A673 (cell line): ENCODE results near the gene HERC2. TPM values are rescaled to one million over a fixed set of nuclear protein-coding genes. Genes with fewer than 3 reads are reported as not detected.
A peak's percentile ranks its signal among the peaks of the same experiment; 100 is the strongest.

ENCODE experiments used
- BruUV-seq: library from RNA; stranded (reverse); fragments of 400-500 nt; replicated peaks from 2 replicates; lab custom pipeline; 2021; lab: Mats Ljungman, UMichigan
- CTCF ChIA-PET: fragments of 300-600 bp; sonication (Branson Sonifier 250); formaldehyde crosslinking; loops from one replicate; lab custom pipeline; 2022; ENCODE audit warnings: antibody characterized with exemption; lab: Charles Lee
- POLR2A ChIA-PET: fragments of 300-600 bp; sonication (Branson Sonifier 250); formaldehyde crosslinking; loops from one replicate; lab custom pipeline; 2022; ENCODE audit warnings: antibody characterized with exemption; ENCODE audit not compliant: low non-redundant PET; lab: Charles Lee
- DNase-seq: peaks from one replicate; pipeline ENCODE4 v3.0.0-alpha.2; 2015; ENCODE audit warnings: low spot score
- H3K27ac ChIP-seq: fragments of 200-600 bp; sonication (generic); 2 replicates; pipeline ENCODE4 v1.5.1; 2016; ENCODE audit warnings: mixed run types, low read depth, mild to moderate bottlenecking, mixed read lengths, antibody characterized with exemption, low read length; ENCODE audit not compliant: poor library complexity, severe bottlenecking
- H3K27me3 ChIP-seq: fragments of 200-600 bp; sonication (generic); replicated peaks from 2 replicates; pipeline ENCODE4 v1.6.1; 2017; ENCODE audit warnings: mixed run types, low read depth, mild to moderate bottlenecking, mixed read lengths, antibody characterized with exemption, low read length; ENCODE audit not compliant: insufficient read depth, poor library complexity
- H3K36me3 ChIP-seq: fragments of 200-600 bp; sonication (generic); 2 replicates; pipeline ENCODE4 v1.6.1; 2016; ENCODE audit warnings: mixed run types, mild to moderate bottlenecking, mixed read lengths, antibody characterized with exemption, low read length; ENCODE audit not compliant: insufficient read depth, poor library complexity, severe bottlenecking
- H3K4me1 ChIP-seq: fragments of 200-600 bp; sonication (generic); 2 replicates; pipeline ENCODE4 v1.6.1; 2017; ENCODE audit warnings: mixed run types, mild to moderate bottlenecking, mixed read lengths, antibody characterized with exemption, low read length; ENCODE audit not compliant: insufficient read depth, poor library complexity, severe bottlenecking
- H3K4me3 ChIP-seq: fragments of 200-600 bp; sonication (generic); 2 replicates; pipeline ENCODE4 v1.5.1; 2016; ENCODE audit warnings: low read depth, mixed run types, mild to moderate bottlenecking, mixed read lengths, low read length; ENCODE audit not compliant: poor library complexity, severe bottlenecking
- H3K9me3 ChIP-seq: fragments of 200-600 bp; sonication (generic); 2 replicates; pipeline ENCODE4 v1.6.1; 2016; ENCODE audit warnings: mixed run types, low read depth, mild to moderate bottlenecking, mixed read lengths, antibody characterized with exemption, low read length; ENCODE audit not compliant: poor library complexity, severe bottlenecking
- CTCF ChIP-seq: fragments of 300-800, 200-600 bp; sonication (generic); conservative IDR thresholded peaks from 2 replicates; pipeline ENCODE4 v1.5.1; 2017; ENCODE audit warnings: low read depth, mild to moderate bottlenecking, antibody characterized with exemption, low read length, moderate library complexity, mixed read lengths
- EZH2 ChIP-seq: fragments of 200-600 bp; sonication (generic); IDR thresholded peaks from 2 replicates; pipeline ENCODE4 v1.6.1; 2017; ENCODE audit warnings: borderline replicate concordance, low read depth, mild to moderate bottlenecking, mixed read lengths, antibody characterized with exemption, low read length; ENCODE audit not compliant: poor library complexity, severe bottlenecking
- intact Hi-C: fragments of 100-400 bp; cut with micrococcal nuclease; formaldehyde crosslinking; loops from one replicate; pipeline ENCODE4 v1.10.0; 2022; ENCODE audit not compliant: unreplicated experiment
- total RNA-seq: library from RNA; stranded (reverse); gene quantifications from 2 replicates; pipeline ENCODE4 v1.2.3, GENCODE V29; 2021

The HERC2 gene
- total RNA-seq, 1 experiment from 2014 or later: 86.1 TPM

GRCh38 chr15:28101201-28101600, 220.8 kb downstream of the HERC2 start:
- CTCF ChIA-PET: no interaction called here
- DNase-seq: no peak
- POLR2A ChIA-PET: no interaction called here
- H3K9me3 ChIP-seq: no peaks in the 10 kb centered on the region
- TF ChIP-seq EZH2 (no peak), CTCF (no peak)
- H3K36me3 ChIP-seq: no peaks in the 10 kb centered on the region
- H3K4me1 ChIP-seq: peaks cover 9% of the 10 kb centered on the region
- peaks cover 19% of the 10 kb centered on the region for H3K27me3 ChIP-seq
- no peak overlapping the region for H3K4me3 ChIP-seq
- BruUV-seq: no TSS peak
- intact Hi-C loops: no loop called here
- H3K27ac ChIP-seq: no peak overlapping the region

GRCh38 chr15:28100516-28101195, 221.3 kb downstream of the HERC2 start:
- H3K27me3 ChIP-seq: peaks cover 19% of the 10 kb centered on the region
- intact Hi-C loops: no loop called here
- DNase-seq: no peak

GRCh38 chr15:28099555-28100140, 222.3 kb downstream of the HERC2 start:
- Histone ChIP-seq H3K4me3 (peak overlapping the region; percentile 37), H3K27me3 (peaks cover 19% of the 10 kb centered on the region), H3K9me3 (no peaks in the 10 kb centered on the region), H3K27ac (no peak overlapping the region), H3K4me1 (peaks cover 9% of the 10 kb centered on the region), H3K36me3 (no peaks in the 10 kb centered on the region)
- intact Hi-C loops: no loop called here
- BruUV-seq: no TSS peak
- TF ChIP-seq CTCF (no peak), EZH2 (no peak)
- ChIA-PET POLR2A (no interaction called here), CTCF (interaction anchor here (0.9 kb wide), 2 partner anchors 78 to 1208 kb away, joined by 4 to 9 read pairs; no protein-coding TSS in a partner anchor)
- DNase-seq: no peak

More at GRCh38 chr15:28100516-28101195, 221.3 kb downstream of the HERC2 start:
- TF ChIP-seq CTCF (no peak), EZH2 (no peak)
- ChIA-PET POLR2A (no interaction called here), CTCF (no interaction called here)
- H3K9me3 ChIP-seq: no peaks in the 10 kb centered on the region
- no TSS peak for BruUV-seq
- H3K36me3 ChIP-seq: no peaks in the 10 kb centered on the region
- no peak overlapping the region for H3K27ac ChIP-seq
- H3K4me1 ChIP-seq: peaks cover 9% of the 10 kb centered on the region
- H3K4me3 ChIP-seq: no peak overlapping the region
